Left ventricle myocardium inferior (tissue), 1 donor: ENCODE results near the gene ZNF544. TPM values are rescaled to one million over a fixed set of nuclear protein-coding genes. Genes with fewer than 3 reads are reported as not detected.
A peak's percentile ranks its signal among the peaks of the same experiment; 100 is the strongest.

Source experiments
- DNase-seq: peaks from one replicate; pipeline ENCODE4 v3.0.0-alpha.2; 2020
- H3K27ac ChIP-seq: fragments of 200-600 bp; replicated peaks from 2 replicates; pipeline ENCODE4 v1.8.0; 2021
- H3K27me3 ChIP-seq: fragments of 200-600 bp; 2 replicates; pipeline ENCODE4 v1.8.0; 2021; ENCODE audit warnings: low read depth
- H3K36me3 ChIP-seq: fragments of 200-600 bp; 2 replicates; pipeline ENCODE4 v1.8.0; 2021
- H3K4me1 ChIP-seq: fragments of 200-600 bp; 2 replicates; pipeline ENCODE4 v1.8.0; 2021
- H3K4me3 ChIP-seq: fragments of 200-600 bp; 2 replicates; pipeline ENCODE4 v1.8.0; 2021; ENCODE audit warnings: mild to moderate bottlenecking, moderate library complexity
- H3K9me3 ChIP-seq: fragments of 200-600 bp; replicated peaks from 2 replicates; pipeline ENCODE4 v1.8.0; 2021
- intact Hi-C: fragments of 100-400 bp; cut with micrococcal nuclease; formaldehyde crosslinking; loops from one replicate; pipeline ENCODE4 v1.11.0; 2022
- long read RNA-seq: library from polyadenylated mRNA; unstranded; transcript quantifications from one replicate; pipeline ENCODE4 v2.0.0, GENCODE V29; 2021
- total RNA-seq: library from RNA; stranded (reverse); fragmentation: NEBNext Ultra II Directional; extraction: Animal tissue kit (Norgen Biotek cat#: 25700); gene quantifications from one replicate; pipeline ENCODE4 v1.2.1, GENCODE V29; 2021
- TF ChIP-seq, protein P1 (sequence below): fragments of 200-600 bp; IDR thresholded peaks from 2 replicates; pipeline ENCODE4 v1.8.0; 2021; ENCODE audit warnings: antibody characterized with exemption, mild to moderate bottlenecking, borderline replicate concordance
- donor health status: DM: no; HTN: yes; CAD: no; lungs with severe emphysema.

Gene ZNF544
- total RNA-seq, result 24.0 TPM
- long read RNA-seq, partial matches to known transcripts, result 1 of 9 reads
- long read RNA-seq, other reads (novel, unspliced or antisense), result 6 of 9 reads

DNA sequence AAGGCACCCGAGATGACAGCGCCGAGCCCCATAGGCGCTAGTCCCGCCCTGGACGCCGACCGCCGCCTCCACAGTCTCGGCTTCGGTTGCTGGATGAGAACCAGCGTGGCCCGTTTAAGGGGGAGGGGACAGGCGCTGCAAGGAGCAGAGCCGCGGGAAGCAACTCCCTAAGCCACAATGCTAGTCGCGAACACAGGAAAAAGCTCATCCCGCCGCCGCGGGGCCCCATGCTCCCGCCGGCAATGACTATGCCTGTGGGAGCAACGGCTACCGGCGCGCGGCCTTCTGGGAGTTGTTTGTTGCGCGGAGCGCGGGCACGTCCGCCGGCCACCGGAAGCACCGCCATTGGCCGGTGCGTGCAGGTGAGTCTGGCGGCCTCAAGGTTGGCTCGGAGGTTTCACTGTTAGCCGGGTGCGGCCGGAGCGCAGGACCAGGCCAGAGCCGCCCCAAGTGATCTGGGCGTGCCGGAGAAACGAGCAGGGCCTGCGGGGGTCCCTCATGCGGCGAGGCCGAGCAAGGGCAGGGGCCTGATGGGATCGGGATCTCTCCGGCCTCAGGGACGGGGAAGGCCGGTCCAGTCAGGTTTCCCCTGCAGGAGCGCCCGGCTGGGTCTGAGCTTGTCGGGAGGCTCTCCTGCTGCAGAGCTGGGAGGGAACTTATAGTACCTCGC is at the start of gene ZNF544:
Gene ZNF544 (plus strand): TSS at position 330 of the 670 bp plus-strand sequence. CDS start 15,110 bp downstream, outside the sequence.
- intact Hi-C loops, result no loop called here
- Histone ChIP-seq H3K4me1 (peaks cover 28% of the 10 kb centered on the region), H3K27me3 (no peaks in the 10 kb centered on the region), H3K36me3 (peaks cover 42% of the 10 kb centered on the region), H3K4me3 (peak within 1 kb of the TSS; percentile 83), H3K27ac (peak within 1 kb of the TSS; percentile 95), H3K9me3 (peaks cover 59% of the 10 kb centered on the region)
- TF ChIP-seq, protein P1, sequence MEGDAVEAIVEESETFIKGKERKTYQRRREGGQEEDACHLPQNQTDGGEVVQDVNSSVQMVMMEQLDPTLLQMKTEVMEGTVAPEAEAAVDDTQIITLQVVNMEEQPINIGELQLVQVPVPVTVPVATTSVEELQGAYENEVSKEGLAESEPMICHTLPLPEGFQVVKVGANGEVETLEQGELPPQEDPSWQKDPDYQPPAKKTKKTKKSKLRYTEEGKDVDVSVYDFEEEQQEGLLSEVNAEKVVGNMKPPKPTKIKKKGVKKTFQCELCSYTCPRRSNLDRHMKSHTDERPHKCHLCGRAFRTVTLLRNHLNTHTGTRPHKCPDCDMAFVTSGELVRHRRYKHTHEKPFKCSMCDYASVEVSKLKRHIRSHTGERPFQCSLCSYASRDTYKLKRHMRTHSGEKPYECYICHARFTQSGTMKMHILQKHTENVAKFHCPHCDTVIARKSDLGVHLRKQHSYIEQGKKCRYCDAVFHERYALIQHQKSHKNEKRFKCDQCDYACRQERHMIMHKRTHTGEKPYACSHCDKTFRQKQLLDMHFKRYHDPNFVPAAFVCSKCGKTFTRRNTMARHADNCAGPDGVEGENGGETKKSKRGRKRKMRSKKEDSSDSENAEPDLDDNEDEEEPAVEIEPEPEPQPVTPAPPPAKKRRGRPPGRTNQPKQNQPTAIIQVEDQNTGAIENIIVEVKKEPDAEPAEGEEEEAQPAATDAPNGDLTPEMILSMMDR, result peak; percentile 35
- DNase-seq, result peak; percentile 81

DNA sequence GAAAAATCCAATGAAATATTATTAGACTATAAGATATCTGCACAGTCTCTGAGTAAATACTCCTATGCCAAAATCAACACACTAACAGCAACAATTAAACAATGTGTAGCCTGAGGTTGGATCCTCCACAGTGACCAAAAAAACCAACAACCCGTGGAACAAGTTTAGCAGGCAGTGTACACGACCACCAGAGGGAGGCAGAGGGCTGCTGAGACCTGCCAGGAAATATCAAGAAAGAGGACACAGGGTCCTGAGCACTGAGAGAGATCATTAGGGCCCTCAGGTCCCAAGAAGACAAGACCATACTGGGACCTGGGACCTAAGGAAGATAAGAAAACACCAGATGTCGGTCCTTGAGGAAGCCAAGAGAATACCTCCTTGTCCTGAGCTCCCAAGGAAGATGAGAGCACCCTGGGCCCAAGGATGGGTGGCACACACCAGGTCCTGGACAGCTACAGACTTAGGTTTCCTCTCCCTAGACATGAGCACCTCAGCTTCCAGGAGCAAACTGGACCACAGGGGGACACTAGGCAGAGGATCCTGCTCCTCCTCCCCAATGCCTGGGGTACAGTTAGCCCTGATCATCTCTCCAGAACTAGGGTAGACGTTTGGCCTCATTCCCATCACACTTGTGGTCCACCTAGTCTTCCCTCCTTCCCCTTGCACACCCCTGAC is 46.7 kb upstream of the ZNF544 start:
- H3K4me3 ChIP-seq, result peak overlapping the region; percentile 82
- intact Hi-C loops, result no loop called here
- TF ChIP-seq, protein P1, result peak; percentile 65
- no peaks in the 10 kb centered on the region for H3K27me3 ChIP-seq
- peaks cover 90% of the 10 kb centered on the region for H3K9me3 ChIP-seq
- peaks cover 79% of the 10 kb centered on the region for H3K36me3 ChIP-seq
- DNase-seq, result peak; percentile 29
- H3K27ac ChIP-seq, result peak overlapping the region; percentile 98
- H3K4me1 ChIP-seq, result peaks cover 21% of the 10 kb centered on the region

GRCh38 chr19:58182577-58182988 is 46.1 kb upstream of the ZNF544 start:
- Histone ChIP-seq H3K36me3 (peaks cover 79% of the 10 kb centered on the region), H3K9me3 (peaks cover 90% of the 10 kb centered on the region), H3K27me3 (no peaks in the 10 kb centered on the region), H3K27ac (peak overlapping the region; percentile 98), H3K4me3 (peak overlapping the region; percentile 82), H3K4me1 (peaks cover 21% of the 10 kb centered on the region)
- no peak for DNase-seq
- intact Hi-C loops, result no loop called here
- TF ChIP-seq, protein P1, result no peak

GRCh38 chr19:58182989-58183816 is 45.5 kb upstream of the ZNF544 start, which contains the start of gene ZNF274:
ZNF274 (plus strand) TSS chr19:58183061; CDS start chr19:58183966, 905 bp downstream.
- H3K4me1 ChIP-seq, result peaks cover 21% of the 10 kb centered on the region
- peaks cover 79% of the 10 kb centered on the region for H3K36me3 ChIP-seq
- intact Hi-C loops, result no loop called here
- H3K27ac ChIP-seq, result peak within 1 kb of the TSS; percentile 98
- peak within 1 kb of the TSS; percentile 82 for H3K4me3 ChIP-seq
- no peaks in the 10 kb centered on the region for H3K27me3 ChIP-seq
- peaks cover 90% of the 10 kb centered on the region for H3K9me3 ChIP-seq
- TF ChIP-seq, protein P1, result no peak
- peak; percentile 95 for DNase-seq

DNA sequence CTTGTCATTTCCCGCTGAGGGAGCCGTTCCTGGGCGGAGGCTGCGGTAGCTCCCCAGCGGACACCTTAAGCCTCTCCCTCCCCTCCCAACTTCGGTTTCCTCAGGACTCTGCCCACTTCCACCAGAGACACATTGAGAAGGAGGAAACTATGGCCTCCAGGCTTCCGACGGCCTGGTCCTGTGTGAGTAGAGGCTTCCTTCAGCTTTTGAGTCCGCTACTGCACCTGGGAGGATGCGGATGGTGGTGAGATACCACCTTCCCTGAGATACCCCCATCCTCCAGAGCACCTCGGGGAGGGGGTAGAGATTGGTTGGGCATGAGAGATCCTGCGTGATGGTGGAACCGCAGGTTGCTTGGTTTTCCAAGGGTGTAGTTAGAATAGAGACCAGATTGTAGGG is 44.9 kb upstream of the ZNF544 start:
- peaks cover 90% of the 10 kb centered on the region for H3K9me3 ChIP-seq
- TF ChIP-seq, protein P1, result no peak
- peaks cover 21% of the 10 kb centered on the region for H3K4me1 ChIP-seq
- DNase-seq, result no peak
- H3K4me3 ChIP-seq, result peak overlapping the region; percentile 82
- H3K27me3 ChIP-seq, result no peaks in the 10 kb centered on the region
- intact Hi-C loops, result no loop called here
- H3K36me3 ChIP-seq, result peaks cover 79% of the 10 kb centered on the region
- peak overlapping the region; percentile 98 for H3K27ac ChIP-seq
